MM.1S (cell line): ENCODE measurements around the gene SYTL4.

Experiments
- DNase-seq: peaks from one replicate; pipeline ENCODE4 v3.0.0-alpha.2; 2015
- H2AFZ ChIP-seq: fragments of 300-600 bp; sonication (generic); 2 replicates; pipeline ENCODE4 v1.6.0; 2016; ENCODE audit warnings: antibody characterized with exemption, low read length
- H3F3A ChIP-seq: fragments of 300-600 bp; sonication (generic); 2 replicates; pipeline ENCODE4 v1.6.1; 2016; ENCODE audit warnings: mild to moderate bottlenecking, antibody characterized with exemption, low read length, moderate library complexity, mixed read lengths; ENCODE audit not compliant: insufficient read depth
- H3K27ac ChIP-seq: fragments of 300-600 bp; sonication (generic); 2 replicates; pipeline ENCODE4 v1.5.1; 2016; ENCODE audit warnings: mild to moderate bottlenecking, low read length
- H3K27me3 ChIP-seq: fragments of 300-600 bp; sonication (generic); replicated peaks from 2 replicates; pipeline ENCODE4 v1.6.0; 2016; ENCODE audit warnings: low read length; ENCODE audit not compliant: insufficient read depth
- H3K36me3 ChIP-seq: fragments of 300-600 bp; sonication (generic); replicated peaks from 2 replicates; pipeline ENCODE4 v1.6.1; 2016; ENCODE audit warnings: mild to moderate bottlenecking, low read length, mixed read lengths; ENCODE audit not compliant: insufficient read depth
- H3K4me1 ChIP-seq: fragments of 300-600 bp; sonication (generic); 2 replicates; pipeline ENCODE4 v1.6.1; 2016; ENCODE audit warnings: low read length, mixed read lengths
- H3K4me2 ChIP-seq: fragments of 300-600 bp; sonication (generic); 2 replicates; pipeline ENCODE4 v1.6.0; 2016; ENCODE audit warnings: low read depth, low read length
- H3K4me3 ChIP-seq: fragments of 300-600 bp; sonication (generic); 2 replicates; pipeline ENCODE4 v1.5.1; 2016; ENCODE audit warnings: low read length, mixed read lengths
- H3K79me2 ChIP-seq: fragments of 300-600 bp; sonication (generic); 2 replicates; pipeline ENCODE4 v1.6.1; 2016; ENCODE audit warnings: mixed run types, low read length, mixed read lengths
- H3K9ac ChIP-seq: fragments of 300-600 bp; sonication (generic); 2 replicates; pipeline ENCODE4 v1.6.1; 2016; ENCODE audit warnings: low read length, mixed read lengths
- H3K9me2 ChIP-seq: fragments of 300-600 bp; sonication (generic); replicated peaks from 2 replicates; pipeline ENCODE4 v1.6.1; 2016; ENCODE audit warnings: mild to moderate bottlenecking, low read length, mixed read lengths; ENCODE audit not compliant: insufficient read depth
- H3K9me3 ChIP-seq: fragments of 300-600 bp; sonication (generic); replicated peaks from 2 replicates; pipeline ENCODE4 v1.6.1; 2016; ENCODE audit warnings: mild to moderate bottlenecking, low read length, mixed read lengths; ENCODE audit not compliant: insufficient read depth
- H4K20me1 ChIP-seq: fragments of 300-600 bp; sonication (generic); 2 replicates; pipeline ENCODE4 v1.6.1; 2016; ENCODE audit warnings: mild to moderate bottlenecking, low read length, moderate library complexity, mixed read lengths; ENCODE audit not compliant: insufficient read depth
- CTCF ChIP-seq: fragments of 300-600 bp; sonication (generic); IDR thresholded peaks from 2 replicates; pipeline ENCODE4 v1.5.1; 2016; ENCODE audit warnings: antibody characterized with exemption, low read length, mixed read lengths
- EZH2 ChIP-seq: fragments of 300-600 bp; sonication (generic); optimal IDR thresholded peaks from 2 replicates; pipeline ENCODE3; 2017; ENCODE audit warnings: low read depth, mild to moderate bottlenecking, antibody characterized with exemption, low read length, mixed read lengths
- EZH2phosphoT487 ChIP-seq: fragments of 300-600 bp; sonication (generic); IDR thresholded peaks from 2 replicates; pipeline ENCODE4 v1.6.1; 2018; ENCODE audit warnings: antibody characterized with exemption, low read length

SYTL4 gene

GRCh38 chrX:100695302-100695701 lies 36.6 kb downstream of the SYTL4 start:
- Histone ChIP-seq H3K9ac (no peak overlapping the region), H4K20me1 (no peaks in the 10 kb centered on the region), H3K36me3 (no peaks in the 10 kb centered on the region), H3K4me3 (no peak overlapping the region), H3K9me2 (no peaks in the 10 kb centered on the region), H3K4me2 (no peak overlapping the region), H2AFZ (no peak overlapping the region), H3F3A (no peaks in the 10 kb centered on the region), H3K79me2 (no peaks in the 10 kb centered on the region), H3K9me3 (no peaks in the 10 kb centered on the region), H3K27ac (no peak overlapping the region), H3K4me1 (no peaks in the 10 kb centered on the region), H3K27me3 (no peaks in the 10 kb centered on the region)
- no peak for TF ChIP-seq EZH2phosphoT487
- TF ChIP-seq CTCF = no peak
- TF ChIP-seq EZH2 = no peak
- no peak for DNase-seq

GRCh38 chrX:100687546-100687945 lies 44.4 kb downstream of the SYTL4 start:
- Histone ChIP-seq H3K36me3 (no peaks in the 10 kb centered on the region), H3K27me3 (no peaks in the 10 kb centered on the region), H3F3A (0 out of 2 replicates have a peak, but pooled peaks cover 3% of the 10 kb centered on the region), H2AFZ (no peak overlapping the region), H3K4me2 (peak overlapping the region; percentile 20; the same call in 1 of the 2 replicates), H3K4me1 (0 out of 2 replicates have a peak, but pooled peaks cover 7% of the 10 kb centered on the region), H3K9ac (no peak overlapping the region), H3K79me2 (no peaks in the 10 kb centered on the region), H3K27ac (no peak overlapping the region), H3K4me3 (no peak overlapping the region), H4K20me1 (no peaks in the 10 kb centered on the region), H3K9me2 (no peaks in the 10 kb centered on the region), H3K9me3 (no peaks in the 10 kb centered on the region)
- DNase-seq = no peak
- TF ChIP-seq CTCF = no peak
- no peak for TF ChIP-seq EZH2phosphoT487
- no peak for TF ChIP-seq EZH2

- no peaks in the 10 kb centered on the region for H3K9me2 ChIP-seq
- peak; percentile 37 for DNase-seq
- H3K9me3 ChIP-seq = no peaks in the 10 kb centered on the region
- no peak overlapping the region for H2AFZ ChIP-seq
- no peaks in the 10 kb centered on the region for H4K20me1 ChIP-seq
- H3K4me1 ChIP-seq = 0 out of 2 replicates have a peak, but pooled peaks cover 7% of the 10 kb centered on the region
- no peaks in the 10 kb centered on the region for H3K79me2 ChIP-seq
- no peaks in the 10 kb centered on the region for H3K27me3 ChIP-seq
- H3K4me3 ChIP-seq = no peak overlapping the region
- no peak overlapping the region for H3K9ac ChIP-seq
- TF ChIP-seq CTCF (no peak), EZH2 (no peak), EZH2phosphoT487 (no peak)
- no peaks in the 10 kb centered on the region for H3K36me3 ChIP-seq
- no peak overlapping the region for H3K27ac ChIP-seq
- 0 out of 2 replicates have a peak, but pooled peaks cover 3% of the 10 kb centered on the region for H3F3A ChIP-seq
- H3K4me2 ChIP-seq = peak overlapping the region; percentile 20; the same call in 1 of the 2 replicates
These were observed 44.8 kb downstream of the SYTL4 start for GRCh38 chrX:100687128-100687527.

- Histone ChIP-seq H3K4me2 (no peak overlapping the region), H4K20me1 (no peaks in the 10 kb centered on the region)
- no peak for TF ChIP-seq EZH2phosphoT487
- no peak for TF ChIP-seq CTCF
- TF ChIP-seq EZH2 = no peak
These were observed 46.0 kb downstream of the SYTL4 start for GRCh38 chrX:100685997-100686305.

More at GRCh38 chrX:100685997-100686305, 46.0 kb downstream of the SYTL4 start:
- Histone ChIP-seq H3F3A (0 out of 2 replicates have a peak, but pooled peaks cover 3% of the 10 kb centered on the region), H2AFZ (no peak overlapping the region), H3K9ac (no peak overlapping the region), H3K27ac (no peak overlapping the region), H3K4me1 (0 out of 2 replicates have a peak, but pooled peaks cover 7% of the 10 kb centered on the region), H3K4me3 (no peak overlapping the region), H3K9me2 (no peaks in the 10 kb centered on the region), H3K9me3 (no peaks in the 10 kb centered on the region), H3K36me3 (no peaks in the 10 kb centered on the region), H3K27me3 (no peaks in the 10 kb centered on the region), H3K79me2 (no peaks in the 10 kb centered on the region)
- DNase-seq = no peak
